ENCODE measurements around the gene CPSF3.

Gene CPSF3

GRCh38 chr2:9405636-9406035 is 17.8 kb upstream of the CPSF3 start:
- TF ChIP-seq CTCF (conservative IDR thresholded peaks at IDR 0.05; ENCODE audit: low read length) = no peak
- TF ChIP-seq EZH2phosphoT487 (IDR thresholded peaks at IDR 0.05; ENCODE audit: borderline replicate concordance) = no peak
- no peak overlapping the region for H2AFZ ChIP-seq (ENCODE audit: low read length)
- no peak overlapping the region for H3K4me2 ChIP-seq (ENCODE audit: low read depth, low read length, poor library complexity, severe bottlenecking)
- no peaks in the 10 kb centered on the region for H3K9me2 ChIP-seq (replicated peaks; ENCODE audit: low read depth, low read length)
- peaks cover 15% of the 10 kb centered on the region; the same call in 1 of the 2 replicates for H3K36me3 ChIP-seq (ENCODE audit: insufficient read depth, low read length)
- no peaks in the 10 kb centered on the region for H3K4me1 ChIP-seq (ENCODE audit: insufficient read depth, low read length, poor library complexity, severe bottlenecking)
- H3K27me3 ChIP-seq (ENCODE audit: insufficient read depth, low read length, poor library complexity, severe bottlenecking) = no peaks in the 10 kb centered on the region
- H3K4me3 ChIP-seq (ENCODE audit: low read length, poor library complexity, severe bottlenecking) = no peak overlapping the region
- no peaks in the 10 kb centered on the region for H3K9me3 ChIP-seq (ENCODE audit: insufficient read depth, low read depth, low read length)
- no peaks in the 10 kb centered on the region for H3F3A ChIP-seq (ENCODE audit: low read depth)
- H3K79me2 ChIP-seq (ENCODE audit: insufficient read depth, low read length) = no peaks in the 10 kb centered on the region
- no peaks in the 10 kb centered on the region for H4K20me1 ChIP-seq (ENCODE audit: insufficient read depth, low read length, poor library complexity, severe bottlenecking)
- H3K9ac ChIP-seq (ENCODE audit: low read depth, low read length, poor library complexity, severe bottlenecking) = no peak overlapping the region

- H3K4me2 ChIP-seq (ENCODE audit: low read depth, low read length, poor library complexity, severe bottlenecking) = no peak overlapping the region
- H3F3A ChIP-seq (ENCODE audit: low read depth) = no peaks in the 10 kb centered on the region
Measured at GRCh38 chr2:9406529-9407362, 16.7 kb upstream of the CPSF3 start.

GRCh38 chr2:9407363-9407811 is 16.1 kb upstream of the CPSF3 start:
- Histone ChIP-seq H3K27me3 (ENCODE audit: insufficient read depth, low read length, poor library complexity, severe bottlenecking) (no peaks in the 10 kb centered on the region), H4K20me1 (ENCODE audit: insufficient read depth, low read length, poor library complexity, severe bottlenecking) (no peaks in the 10 kb centered on the region), H3K36me3 (ENCODE audit: insufficient read depth, low read length) (peaks cover 12% of the 10 kb centered on the region; the same call in 1 of the 2 replicates), H3K4me3 (ENCODE audit: low read length, poor library complexity, severe bottlenecking) (no peak overlapping the region), H3K9ac (ENCODE audit: low read depth, low read length, poor library complexity, severe bottlenecking) (no peak overlapping the region), H2AFZ (ENCODE audit: low read length) (no peak overlapping the region), H3F3A (ENCODE audit: low read depth) (no peaks in the 10 kb centered on the region), H3K9me3 (ENCODE audit: insufficient read depth, low read depth, low read length) (no peaks in the 10 kb centered on the region), H3K79me2 (ENCODE audit: insufficient read depth, low read length) (no peaks in the 10 kb centered on the region), H3K4me2 (ENCODE audit: low read depth, low read length, poor library complexity, severe bottlenecking) (no peak overlapping the region), H3K4me1 (ENCODE audit: insufficient read depth, low read length, poor library complexity, severe bottlenecking) (no peaks in the 10 kb centered on the region), H3K9me2 (replicated peaks; ENCODE audit: low read depth, low read length) (no peaks in the 10 kb centered on the region)
- TF ChIP-seq CTCF (conservative IDR thresholded peaks at IDR 0.05; ENCODE audit: low read length) = no peak
- TF ChIP-seq EZH2phosphoT487 (IDR thresholded peaks at IDR 0.05; ENCODE audit: borderline replicate concordance) = no peak

More at GRCh38 chr2:9406529-9407362, 16.7 kb upstream of the CPSF3 start:
- H2AFZ ChIP-seq (ENCODE audit: low read length) = no peak overlapping the region
- no peaks in the 10 kb centered on the region for H3K9me2 ChIP-seq (replicated peaks; ENCODE audit: low read depth, low read length)
- H3K9me3 ChIP-seq (ENCODE audit: insufficient read depth, low read depth, low read length) = no peaks in the 10 kb centered on the region
- no peak overlapping the region for H3K9ac ChIP-seq (ENCODE audit: low read depth, low read length, poor library complexity, severe bottlenecking)
- peaks cover 12% of the 10 kb centered on the region; the same call in 1 of the 2 replicates for H3K36me3 ChIP-seq (ENCODE audit: insufficient read depth, low read length)
- H3K79me2 ChIP-seq (ENCODE audit: insufficient read depth, low read length) = no peaks in the 10 kb centered on the region
- no peak overlapping the region for H3K4me3 ChIP-seq (ENCODE audit: low read length, poor library complexity, severe bottlenecking)
- no peaks in the 10 kb centered on the region for H3K4me1 ChIP-seq (ENCODE audit: insufficient read depth, low read length, poor library complexity, severe bottlenecking)
- TF ChIP-seq CTCF (conservative IDR thresholded peaks at IDR 0.05; ENCODE audit: low read length) (no peak), EZH2phosphoT487 (IDR thresholded peaks at IDR 0.05; ENCODE audit: borderline replicate concordance) (no peak)
- H3K27me3 ChIP-seq (ENCODE audit: insufficient read depth, low read length, poor library complexity, severe bottlenecking) = no peaks in the 10 kb centered on the region
- no peaks in the 10 kb centered on the region for H4K20me1 ChIP-seq (ENCODE audit: insufficient read depth, low read length, poor library complexity, severe bottlenecking)
